ENCODE measurements around the gene GSN. TPM values are rescaled to one million over a fixed set of nuclear protein-coding genes. Genes with fewer than 3 reads are reported as not detected.

The GSN gene
- total and polyA plus RNA-seq, 2 of the 13 experiments (the other 11 are each of a cell fraction or from before 2014, with no cell fraction given) = 294 to 307 TPM

DNA sequence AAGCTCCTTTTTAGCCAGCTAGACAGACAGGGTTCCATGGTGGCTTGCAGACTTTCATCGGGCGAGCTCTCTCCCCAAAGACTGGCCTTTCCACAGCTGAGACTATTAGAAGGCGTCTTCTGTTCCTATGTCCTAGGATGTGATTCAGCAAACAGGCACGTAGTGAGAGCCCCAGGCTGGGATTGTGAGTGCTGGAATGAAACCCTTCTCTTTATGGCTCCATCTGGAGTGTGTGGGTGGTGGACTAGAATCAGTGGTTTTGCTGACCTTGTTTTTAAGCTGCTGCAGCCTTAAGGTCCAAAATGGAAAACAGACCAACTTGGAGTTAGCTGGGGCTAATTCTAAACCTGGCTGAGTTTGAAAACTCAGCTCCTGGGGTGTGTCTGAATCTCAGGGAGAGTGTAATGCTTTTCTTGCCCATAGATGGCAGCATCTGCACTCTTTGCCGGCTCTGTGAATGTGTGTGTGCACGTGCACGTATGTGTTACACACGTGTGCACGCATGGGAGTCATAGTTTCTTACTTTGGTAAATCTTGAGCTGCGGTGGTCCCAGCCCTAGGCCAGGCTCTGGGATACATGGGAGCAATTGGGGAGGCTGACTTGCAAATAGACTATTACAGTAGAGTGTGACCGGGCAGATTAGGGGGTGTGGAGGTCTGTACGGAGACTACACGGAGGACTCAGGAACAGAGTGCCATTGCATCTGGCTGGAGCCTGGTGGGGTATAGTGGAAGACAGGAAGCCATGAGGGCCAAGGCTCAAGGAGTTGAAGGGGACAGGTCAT is 10.7 kb downstream of the GSN start (continued):
- TF ChIP-seq, protein P1, sequence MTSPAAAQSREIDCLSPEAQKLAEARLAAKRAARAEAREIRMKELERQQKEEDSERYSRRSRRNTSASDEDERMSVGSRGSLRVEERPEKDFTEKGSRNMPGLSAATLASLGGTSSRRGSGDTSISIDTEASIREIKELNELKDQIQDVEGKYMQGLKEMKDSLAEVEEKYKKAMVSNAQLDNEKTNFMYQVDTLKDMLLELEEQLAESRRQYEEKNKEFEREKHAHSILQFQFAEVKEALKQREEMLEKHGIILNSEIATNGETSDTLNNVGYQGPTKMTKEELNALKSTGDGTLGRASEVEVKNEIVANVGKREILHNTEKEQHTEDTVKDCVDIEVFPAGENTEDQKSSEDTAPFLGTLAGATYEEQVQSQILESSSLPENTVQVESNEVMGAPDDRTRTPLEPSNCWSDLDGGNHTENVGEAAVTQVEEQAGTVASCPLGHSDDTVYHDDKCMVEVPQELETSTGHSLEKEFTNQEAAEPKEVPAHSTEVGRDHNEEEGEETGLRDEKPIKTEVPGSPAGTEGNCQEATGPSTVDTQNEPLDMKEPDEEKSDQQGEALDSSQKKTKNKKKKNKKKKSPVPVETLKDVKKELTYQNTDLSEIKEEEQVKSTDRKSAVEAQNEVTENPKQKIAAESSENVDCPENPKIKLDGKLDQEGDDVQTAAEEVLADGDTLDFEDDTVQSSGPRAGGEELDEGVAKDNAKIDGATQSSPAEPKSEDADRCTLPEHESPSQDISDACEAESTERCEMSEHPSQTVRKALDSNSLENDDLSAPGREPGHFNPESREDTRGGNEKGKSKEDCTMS (CRISPR knock-in tag; conservative IDR thresholded peaks at IDR 0.05) = no peak
- TF ChIP-seq, protein P2, sequence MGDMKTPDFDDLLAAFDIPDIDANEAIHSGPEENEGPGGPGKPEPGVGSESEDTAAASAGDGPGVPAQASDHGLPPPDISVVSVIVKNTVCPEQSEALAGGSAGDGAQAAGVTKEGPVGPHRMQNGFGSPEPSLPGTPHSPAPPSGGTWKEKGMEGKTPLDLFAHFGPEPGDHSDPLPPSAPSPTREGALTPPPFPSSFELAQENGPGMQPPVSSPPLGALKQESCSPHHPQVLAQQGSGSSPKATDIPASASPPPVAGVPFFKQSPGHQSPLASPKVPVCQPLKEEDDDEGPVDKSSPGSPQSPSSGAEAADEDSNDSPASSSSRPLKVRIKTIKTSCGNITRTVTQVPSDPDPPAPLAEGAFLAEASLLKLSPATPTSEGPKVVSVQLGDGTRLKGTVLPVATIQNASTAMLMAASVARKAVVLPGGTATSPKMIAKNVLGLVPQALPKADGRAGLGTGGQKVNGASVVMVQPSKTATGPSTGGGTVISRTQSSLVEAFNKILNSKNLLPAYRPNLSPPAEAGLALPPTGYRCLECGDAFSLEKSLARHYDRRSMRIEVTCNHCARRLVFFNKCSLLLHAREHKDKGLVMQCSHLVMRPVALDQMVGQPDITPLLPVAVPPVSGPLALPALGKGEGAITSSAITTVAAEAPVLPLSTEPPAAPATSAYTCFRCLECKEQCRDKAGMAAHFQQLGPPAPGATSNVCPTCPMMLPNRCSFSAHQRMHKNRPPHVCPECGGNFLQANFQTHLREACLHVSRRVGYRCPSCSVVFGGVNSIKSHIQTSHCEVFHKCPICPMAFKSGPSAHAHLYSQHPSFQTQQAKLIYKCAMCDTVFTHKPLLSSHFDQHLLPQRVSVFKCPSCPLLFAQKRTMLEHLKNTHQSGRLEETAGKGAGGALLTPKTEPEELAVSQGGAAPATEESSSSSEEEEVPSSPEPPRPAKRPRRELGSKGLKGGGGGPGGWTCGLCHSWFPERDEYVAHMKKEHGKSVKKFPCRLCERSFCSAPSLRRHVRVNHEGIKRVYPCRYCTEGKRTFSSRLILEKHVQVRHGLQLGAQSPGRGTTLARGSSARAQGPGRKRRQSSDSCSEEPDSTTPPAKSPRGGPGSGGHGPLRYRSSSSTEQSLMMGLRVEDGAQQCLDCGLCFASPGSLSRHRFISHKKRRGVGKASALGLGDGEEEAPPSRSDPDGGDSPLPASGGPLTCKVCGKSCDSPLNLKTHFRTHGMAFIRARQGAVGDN (CRISPR knock-in tag; IDR thresholded peaks at IDR 0.05) = peak; percentile 58
- peak; percentile 63; the same call in 1 of the 2 replicates for TF ChIP-seq ZBTB20 (CRISPR knock-in tag; IDR thresholded peaks at IDR 0.05; ENCODE audit: borderline replicate concordance, low read depth)
- TF ChIP-seq IRF2 (CRISPR knock-in tag; IDR thresholded peaks at IDR 0.05) = peak; percentile 54
- peak; percentile 27; the same call in 1 of the 2 replicates for TF ChIP-seq THAP11 (CRISPR knock-in tag; IDR thresholded peaks at IDR 0.05)
- TF ChIP-seq ZFP90 (CRISPR knock-in tag; IDR thresholded peaks at IDR 0.05; ENCODE audit: borderline replicate concordance) = no peak
- no peak for TF ChIP-seq ZNF577 (CRISPR knock-in tag; IDR thresholded peaks at IDR 0.05; ENCODE audit: borderline replicate concordance, low read depth)
- TF ChIP-seq, protein P3, sequence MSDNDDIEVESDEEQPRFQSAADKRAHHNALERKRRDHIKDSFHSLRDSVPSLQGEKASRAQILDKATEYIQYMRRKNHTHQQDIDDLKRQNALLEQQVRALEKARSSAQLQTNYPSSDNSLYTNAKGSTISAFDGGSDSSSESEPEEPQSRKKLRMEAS (IDR thresholded peaks at IDR 0.05) = peak; percentile 90
- TF ChIP-seq MAFG (CRISPR knock-in tag; IDR thresholded peaks at IDR 0.05) = no peak
- peak; percentile 60; the same call in 1 of the 2 replicates for TF ChIP-seq TBX3 (IDR thresholded peaks at IDR 0.05; ENCODE audit: borderline replicate concordance)
- TF ChIP-seq, protein P4, sequence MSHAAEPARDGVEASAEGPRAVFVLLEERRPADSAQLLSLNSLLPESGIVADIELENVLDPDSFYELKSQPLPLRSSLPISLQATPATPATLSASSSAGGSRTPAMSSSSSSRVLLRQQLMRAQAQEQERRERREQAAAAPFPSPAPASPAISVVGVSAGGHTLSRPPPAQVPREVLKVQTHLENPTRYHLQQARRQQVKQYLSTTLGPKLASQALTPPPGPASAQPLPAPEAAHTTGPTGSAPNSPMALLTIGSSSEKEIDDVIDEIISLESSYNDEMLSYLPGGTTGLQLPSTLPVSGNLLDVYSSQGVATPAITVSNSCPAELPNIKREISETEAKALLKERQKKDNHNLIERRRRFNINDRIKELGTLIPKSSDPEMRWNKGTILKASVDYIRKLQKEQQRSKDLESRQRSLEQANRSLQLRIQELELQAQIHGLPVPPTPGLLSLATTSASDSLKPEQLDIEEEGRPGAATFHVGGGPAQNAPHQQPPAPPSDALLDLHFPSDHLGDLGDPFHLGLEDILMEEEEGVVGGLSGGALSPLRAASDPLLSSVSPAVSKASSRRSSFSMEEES (CRISPR knock-in tag; IDR thresholded peaks at IDR 0.05) = peak; percentile 44; the same call in 1 of the 2 replicates
- TF ChIP-seq ZBTB21 (CRISPR knock-in tag; IDR thresholded peaks at IDR 0.05) = no peak
- TF ChIP-seq KLF16 (CRISPR knock-in tag; IDR thresholded peaks at IDR 0.05) = 0 out of 4 replicates have a peak, but pooled peaks of 1 of the 2 experiments have one; percentile 27
- 0 out of 2 replicates have a peak, but pooled peaks have one; percentile 63 for TF ChIP-seq MEF2D (CRISPR knock-in tag; IDR thresholded peaks at IDR 0.05)
- TF ChIP-seq SKI (IDR thresholded peaks at IDR 0.05; ENCODE audit: partially characterized antibody) = no peak
- TF ChIP-seq, protein P5, sequence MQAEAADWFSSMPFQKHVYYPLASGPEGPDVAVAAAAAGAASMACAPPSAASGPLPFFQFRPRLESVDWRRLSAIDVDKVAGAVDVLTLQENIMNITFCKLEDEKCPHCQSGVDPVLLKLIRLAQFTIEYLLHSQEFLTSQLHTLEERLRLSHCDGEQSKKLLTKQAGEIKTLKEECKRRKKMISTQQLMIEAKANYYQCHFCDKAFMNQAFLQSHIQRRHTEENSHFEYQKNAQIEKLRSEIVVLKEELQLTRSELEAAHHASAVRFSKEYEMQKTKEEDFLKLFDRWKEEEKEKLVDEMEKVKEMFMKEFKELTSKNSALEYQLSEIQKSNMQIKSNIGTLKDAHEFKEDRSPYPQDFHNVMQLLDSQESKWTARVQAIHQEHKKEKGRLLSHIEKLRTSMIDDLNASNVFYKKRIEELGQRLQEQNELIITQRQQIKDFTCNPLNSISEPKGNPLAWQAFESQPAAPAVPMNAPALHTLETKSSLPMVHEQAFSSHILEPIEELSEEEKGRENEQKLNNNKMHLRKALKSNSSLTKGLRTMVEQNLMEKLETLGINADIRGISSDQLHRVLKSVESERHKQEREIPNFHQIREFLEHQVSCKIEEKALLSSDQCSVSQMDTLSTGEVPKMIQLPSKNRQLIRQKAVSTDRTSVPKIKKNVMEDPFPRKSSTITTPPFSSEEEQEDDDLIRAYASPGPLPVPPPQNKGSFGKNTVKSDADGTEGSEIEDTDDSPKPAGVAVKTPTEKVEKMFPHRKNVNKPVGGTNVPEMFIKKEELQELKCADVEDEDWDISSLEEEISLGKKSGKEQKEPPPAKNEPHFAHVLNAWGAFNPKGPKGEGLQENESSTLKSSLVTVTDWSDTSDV (CRISPR knock-in tag; IDR thresholded peaks at IDR 0.05) = peak; percentile 33; the same call in 1 of the 2 replicates

Data from HepG2 (cell line).